HCT116 (cell line): ENCODE data around the gene IGLL1. TPM values are rescaled to one million over a fixed set of nuclear protein-coding genes. Genes with fewer than 3 reads are reported as not detected.

ENCODE experiments used
- ATAC-seq: fragments of 200-7000 bp; cut with Tn5 transposase; 2 replicates; pipeline ENCODE4 v1.9.1; 2020; ENCODE audit warnings: mild to moderate bottlenecking, moderate library complexity
- BruUV-seq: library from RNA; stranded (reverse); fragments of 400-500 nt; replicated peaks from 2 replicates; lab custom pipeline; 2021; lab: Mats Ljungman, UMichigan
- CTCF ChIA-PET: fragments of 300-600 bp; sonication (Branson Sonifier 250); formaldehyde crosslinking; loops from one replicate; lab custom pipeline; 2021; ENCODE audit warnings: antibody characterized with exemption; lab: Charles Lee
- POLR2A ChIA-PET: fragments of 300-600, 350-600 bp; sonication (Branson Sonifier 250); formaldehyde crosslinking; loops from one replicate; lab custom pipeline; 2021; ENCODE audit warnings: antibody characterized with exemption; lab: Charles Lee
- RAD21 ChIA-PET, 2 experiments: fragments of 300-600 bp; sonication (Branson Sonifier 250); formaldehyde crosslinking; loops; one replicate each; lab custom pipeline; 2023; ENCODE audit warnings: low total read pairs in 2 of 2; ENCODE audit not compliant: uncharacterized antibody in 2 of 2, unreplicated experiment in 2 of 2, low non-redundant PET in 1 of 2; lab: Charles Lee
- DNase-seq: peaks from one replicate; pipeline ENCODE4 v3.0.0-alpha.2; 2010; ENCODE audit warnings: low read depth, low spot score
- H2AFZ ChIP-seq: fragments of 200-600 bp; shearing (Covaris generic), sonication (generic); 2 replicates; pipeline ENCODE4 v1.6.1; 2017; ENCODE audit warnings: low read depth, mixed run types, mixed read lengths, antibody characterized with exemption, low read length; ENCODE audit not compliant: poor library complexity, severe bottlenecking
- H3K27ac ChIP-seq: 2 replicates; pipeline ENCODE4 v1.5.1; 2012; ENCODE audit warnings: low read depth, low read length
- H3K27me3 ChIP-seq: fragments of 200-600 bp; sonication (generic); 2 replicates; pipeline ENCODE4 v1.6.1; 2016; ENCODE audit warnings: mixed run types, low read length, mixed read lengths; ENCODE audit not compliant: insufficient read depth
- H3K36me3 ChIP-seq, 2 experiments: fragments of 200-500 bp in 1 of 2; fragments of 200-600 bp in 1 of 2; sonication (Bioruptor generic) in 1 of 2; sonication (generic) in 1 of 2; 2 replicates each; pipeline versions ENCODE4 v1.5.1 to v1.6.1; 2014 to 2016; ENCODE audit warnings: low read length in 2 of 2, inconsistent platforms in 1 of 2, mixed read lengths in 1 of 2, mixed run types in 1 of 2; ENCODE audit not compliant: insufficient read depth in 2 of 2, control insufficient read depth in 1 of 2
- H3K4me1 ChIP-seq, 2 experiments: fragments of 200-600 bp in 1 of 2; sonication (generic) in 1 of 2; 2 replicates each; pipeline versions ENCODE4 v1.5.1 to v1.6.1; 2012 to 2017; ENCODE audit warnings: low read length in 2 of 2, inconsistent platforms in 1 of 2, mild to moderate bottlenecking in 1 of 2, mixed read lengths in 1 of 2, mixed run types in 1 of 2, moderate library complexity in 1 of 2; ENCODE audit not compliant: insufficient read depth in 2 of 2, control insufficient read depth in 1 of 2
- H3K4me2 ChIP-seq: fragments of 200-600 bp; sonication (generic); 2 replicates; pipeline ENCODE4 v1.6.1; 2017; ENCODE audit warnings: mixed run types, low read length, mixed read lengths
- H3K4me3 ChIP-seq, 2 experiments: fragments of 200-600 bp in 1 of 2; sonication (generic) in 1 of 2; replicated peaks in 1 of 2; 2 replicates each; pipeline ENCODE4 v1.5.1; 2011 to 2016; ENCODE audit warnings: low read length in 2 of 2, control low read depth in 1 of 2, low read depth in 1 of 2, mild to moderate bottlenecking in 1 of 2, mixed read lengths in 1 of 2, mixed run types in 1 of 2
- H3K79me2 ChIP-seq: fragments of 200-600 bp; sonication (generic); 2 replicates; pipeline ENCODE4 v1.6.1; 2017; ENCODE audit warnings: mild to moderate bottlenecking, mixed run types, low read length, moderate library complexity, mixed read lengths; ENCODE audit not compliant: insufficient read depth
- H3K9ac ChIP-seq: fragments of 200-600 bp; sonication (generic); 2 replicates; pipeline ENCODE4 v1.6.1; 2016; ENCODE audit warnings: low read length, mixed read lengths
- H3K9me2 ChIP-seq: fragments of 200-600 bp; sonication (generic), shearing (Covaris generic); 2 replicates; pipeline ENCODE4 v1.6.1; 2017; ENCODE audit warnings: mixed run types, mild to moderate bottlenecking, moderate library complexity; ENCODE audit not compliant: insufficient read depth
- H3K9me3 ChIP-seq, 2 experiments: fragments of 200-500 bp in 1 of 2; fragments of 200-600 bp in 1 of 2; sonication (Bioruptor generic) in 1 of 2; sonication (generic) in 1 of 2; 2 replicates each; pipeline ENCODE4 v1.6.1; 2014 to 2017; ENCODE audit warnings: low read length in 2 of 2, mixed read lengths in 2 of 2, inconsistent platforms in 1 of 2, low read depth in 1 of 2, mild to moderate bottlenecking in 1 of 2, mixed run types in 1 of 2, moderate library complexity in 1 of 2; ENCODE audit not compliant: control insufficient read depth in 1 of 2, insufficient read depth in 1 of 2
- H4K20me1 ChIP-seq: fragments of 200-600 bp; sonication (generic), shearing (Covaris generic); 2 replicates; pipeline ENCODE4 v1.6.1; 2017; ENCODE audit warnings: mixed run types, mild to moderate bottlenecking, moderate library complexity; ENCODE audit not compliant: insufficient read depth
- CBX3 ChIP-seq: IDR thresholded peaks from 2 replicates; pipeline ENCODE4 v1.6.1; 2012; ENCODE audit warnings: low read depth
- CEBPB ChIP-seq: IDR thresholded peaks from 2 replicates; pipeline ENCODE4 v1.6.1; 2012; ENCODE audit warnings: low read depth
- EZH2 ChIP-seq: fragments of 200-600 bp; sonication (generic); IDR thresholded peaks from 2 replicates; pipeline ENCODE4 v1.6.1; 2017; ENCODE audit warnings: antibody characterized with exemption, mixed run types
- EZH2phosphoT487 ChIP-seq: fragments of 200-600 bp; IDR thresholded peaks from 2 replicates; pipeline ENCODE4 v1.6.1; 2018; ENCODE audit warnings: antibody characterized with exemption, borderline replicate concordance
- FOSL1 ChIP-seq: IDR thresholded peaks from 2 replicates; pipeline ENCODE4 v1.6.1; 2012; ENCODE audit warnings: low read depth
- JUND ChIP-seq: IDR thresholded peaks from 2 replicates; pipeline ENCODE4 v1.6.1; 2012
- POLR2A ChIP-seq: IDR thresholded peaks from 2 replicates; pipeline ENCODE4 v1.7.0; 2011; ENCODE audit warnings: borderline replicate concordance; ENCODE audit not compliant: insufficient read depth, insufficient read length; ENCODE audit errors: extremely low read depth
- RAD21 ChIP-seq: IDR thresholded peaks from 2 replicates; pipeline ENCODE4 v1.6.1; 2012; ENCODE audit warnings: low read depth, mild to moderate bottlenecking
- SIN3A ChIP-seq: IDR thresholded peaks from 2 replicates; pipeline ENCODE4 v1.6.1; 2012; ENCODE audit warnings: low read depth
- SP1 ChIP-seq: IDR thresholded peaks from 2 replicates; pipeline ENCODE4 v1.6.1; 2012; ENCODE audit warnings: low read depth
- SRF ChIP-seq: IDR thresholded peaks from 2 replicates; pipeline ENCODE4 v1.6.1; 2012; ENCODE audit warnings: low read depth
- TCF7L2 ChIP-seq: IDR thresholded peaks from 2 replicates; pipeline ENCODE4 v1.7.0; 2011; ENCODE audit warnings: borderline replicate concordance, inconsistent platforms; ENCODE audit not compliant: insufficient read depth, insufficient read length; ENCODE audit errors: extremely low read depth
- YY1 ChIP-seq: IDR thresholded peaks from 2 replicates; pipeline ENCODE4 v1.6.1; 2011; ENCODE audit warnings: low read length, low read depth, moderate library complexity, mild to moderate bottlenecking; ENCODE audit not compliant: insufficient replicate concordance; ENCODE audit errors: extremely low read depth
- ZFX ChIP-seq: fragments of 450-650 bp; IDR thresholded peaks from 2 replicates; pipeline ENCODE4 v1.6.1; 2017
- ZNF274 ChIP-seq: fragments of 200-500 bp; sonication (Bioruptor generic); IDR thresholded peaks from 2 replicates; pipeline ENCODE4 v1.6.1; 2014; ENCODE audit warnings: mild to moderate bottlenecking, low read depth, low read length, inconsistent platforms
- intact Hi-C: fragments of 100-400 bp; cut with micrococcal nuclease; formaldehyde crosslinking; loops from 2 replicates; pipeline ENCODE4 v1.10.0; 2022
- total RNA-seq: library from RNA; stranded (reverse); gene quantifications from one replicate; pipeline ENCODE4 v1.2.1, GENCODE V29; 2021; ENCODE audit not compliant: unreplicated experiment
- TF ChIP-seq, protein P1 (sequence below): IDR thresholded peaks from 2 replicates; pipeline ENCODE4 v1.6.1; 2011; ENCODE audit warnings: mild to moderate bottlenecking, low read length, moderate library complexity; ENCODE audit not compliant: insufficient replicate concordance; ENCODE audit errors: extremely low read depth
- TF ChIP-seq, protein P2 (sequence below): IDR thresholded peaks from 2 replicates; pipeline ENCODE4 v1.6.1; 2012
- TF ChIP-seq, protein P3 (sequence below), 3 experiments: fragments of 200-600 bp in 1 of 3; sonication (generic) in 1 of 3; IDR thresholded peaks in 2 of 3; conservative IDR thresholded peaks in 1 of 3; 2 replicates each; pipeline ENCODE4 v1.5.1; 2012 to 2017; ENCODE audit warnings: low read depth in 2 of 3, low read length in 2 of 3, antibody characterized with exemption in 1 of 3, borderline replicate concordance in 1 of 3, control low read depth in 1 of 3, mild to moderate bottlenecking in 1 of 3, mixed read lengths in 1 of 3, mixed run types in 1 of 3, moderate library complexity in 1 of 3; ENCODE audit not compliant: insufficient read depth in 1 of 3
- TF ChIP-seq, protein P4 (sequence below): IDR thresholded peaks from 2 replicates; pipeline ENCODE4 v1.6.1; 2012
- TF ChIP-seq, protein P5 (sequence below): IDR thresholded peaks from 2 replicates; pipeline ENCODE4 v1.6.1; 2012; ENCODE audit warnings: low read depth

Gene IGLL1
- total RNA-seq, 1 experiment from 2014 or later: not detected

DNA sequence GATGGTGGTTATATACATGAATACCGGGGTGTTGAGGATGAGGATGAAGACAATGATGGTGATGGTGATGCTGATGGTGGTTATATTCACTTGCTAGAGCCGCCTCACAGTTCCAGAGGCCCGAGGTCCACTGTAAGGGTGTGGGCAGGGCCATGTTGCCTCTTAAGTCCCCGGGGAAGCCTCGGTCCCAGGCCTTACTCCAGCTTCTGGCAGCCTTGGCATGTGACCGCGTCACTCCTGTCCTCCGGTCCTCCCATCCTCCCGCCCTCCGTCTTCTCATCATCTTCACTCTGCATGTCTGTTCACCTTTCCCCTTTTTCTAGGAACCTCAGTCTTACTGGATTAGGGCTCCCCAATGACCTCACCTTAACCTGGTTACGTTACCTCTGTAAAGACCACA, 54.6 kb downstream of the IGLL1 start:
- Histone ChIP-seq H3K79me2 (no peaks in the 10 kb centered on the region), H3K27ac (no peak overlapping the region), H3K4me1 (peaks cover 23 to 24% of the 10 kb centered on the region in 2 experiments), H3K27me3 (no peaks in the 10 kb centered on the region), H3K4me2 (no peak overlapping the region), H3K9me2 (no peaks in the 10 kb centered on the region), H3K9me3 (no peaks in the 10 kb centered on the region), H2AFZ (no peak overlapping the region), H3K9ac (no peak overlapping the region), H3K36me3 (no peaks in the 10 kb centered on the region), H3K4me3 (no peak overlapping the region), H4K20me1 (no peaks in the 10 kb centered on the region)
- POLR2A ChIA-PET: interaction anchor here (0.6 kb wide), 1 partner anchor 679 kb away, joined by 4 read pairs; no protein-coding TSS in a partner anchor
- RAD21 ChIA-PET: no interaction called here
- DNase-seq (no peak), ATAC-seq (no peak)
- CTCF ChIA-PET: no interaction called here
- TF ChIP-seq CEBPB (no peak), ZFX (no peak), RAD21 (no peak), CBX3 (no peak), FOSL1 (no peak), TCF7L2 (no peak), JUND (no peak), SP1 (no peak), POLR2A (no peak), EZH2phosphoT487 (no peak), SIN3A (no peak), EZH2 (no peak), YY1 (no peak), SRF (no peak), ZNF274 (no peak)
- TF ChIP-seq, protein P1, sequence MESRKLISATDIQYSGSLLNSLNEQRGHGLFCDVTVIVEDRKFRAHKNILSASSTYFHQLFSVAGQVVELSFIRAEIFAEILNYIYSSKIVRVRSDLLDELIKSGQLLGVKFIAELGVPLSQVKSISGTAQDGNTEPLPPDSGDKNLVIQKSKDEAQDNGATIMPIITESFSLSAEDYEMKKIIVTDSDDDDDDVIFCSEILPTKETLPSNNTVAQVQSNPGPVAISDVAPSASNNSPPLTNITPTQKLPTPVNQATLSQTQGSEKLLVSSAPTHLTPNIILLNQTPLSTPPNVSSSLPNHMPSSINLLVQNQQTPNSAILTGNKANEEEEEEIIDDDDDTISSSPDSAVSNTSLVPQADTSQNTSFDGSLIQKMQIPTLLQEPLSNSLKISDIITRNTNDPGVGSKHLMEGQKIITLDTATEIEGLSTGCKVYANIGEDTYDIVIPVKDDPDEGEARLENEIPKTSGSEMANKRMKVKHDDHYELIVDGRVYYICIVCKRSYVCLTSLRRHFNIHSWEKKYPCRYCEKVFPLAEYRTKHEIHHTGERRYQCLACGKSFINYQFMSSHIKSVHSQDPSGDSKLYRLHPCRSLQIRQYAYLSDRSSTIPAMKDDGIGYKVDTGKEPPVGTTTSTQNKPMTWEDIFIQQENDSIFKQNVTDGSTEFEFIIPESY: no peak
- TF ChIP-seq, protein P2, sequence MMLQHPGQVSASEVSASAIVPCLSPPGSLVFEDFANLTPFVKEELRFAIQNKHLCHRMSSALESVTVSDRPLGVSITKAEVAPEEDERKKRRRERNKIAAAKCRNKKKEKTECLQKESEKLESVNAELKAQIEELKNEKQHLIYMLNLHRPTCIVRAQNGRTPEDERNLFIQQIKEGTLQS: no peak
- TF ChIP-seq, protein P3, sequence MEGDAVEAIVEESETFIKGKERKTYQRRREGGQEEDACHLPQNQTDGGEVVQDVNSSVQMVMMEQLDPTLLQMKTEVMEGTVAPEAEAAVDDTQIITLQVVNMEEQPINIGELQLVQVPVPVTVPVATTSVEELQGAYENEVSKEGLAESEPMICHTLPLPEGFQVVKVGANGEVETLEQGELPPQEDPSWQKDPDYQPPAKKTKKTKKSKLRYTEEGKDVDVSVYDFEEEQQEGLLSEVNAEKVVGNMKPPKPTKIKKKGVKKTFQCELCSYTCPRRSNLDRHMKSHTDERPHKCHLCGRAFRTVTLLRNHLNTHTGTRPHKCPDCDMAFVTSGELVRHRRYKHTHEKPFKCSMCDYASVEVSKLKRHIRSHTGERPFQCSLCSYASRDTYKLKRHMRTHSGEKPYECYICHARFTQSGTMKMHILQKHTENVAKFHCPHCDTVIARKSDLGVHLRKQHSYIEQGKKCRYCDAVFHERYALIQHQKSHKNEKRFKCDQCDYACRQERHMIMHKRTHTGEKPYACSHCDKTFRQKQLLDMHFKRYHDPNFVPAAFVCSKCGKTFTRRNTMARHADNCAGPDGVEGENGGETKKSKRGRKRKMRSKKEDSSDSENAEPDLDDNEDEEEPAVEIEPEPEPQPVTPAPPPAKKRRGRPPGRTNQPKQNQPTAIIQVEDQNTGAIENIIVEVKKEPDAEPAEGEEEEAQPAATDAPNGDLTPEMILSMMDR (IDR thresholded peaks at IDR 0.05 in 2 of 3, conservative IDR thresholded peaks at IDR 0.05 in 1 of 3; ENCODE audit: borderline replicate concordance in 1 of 3, insufficient read depth in 1 of 3, low read depth in 2 of 3, low read length in 2 of 3): no peak
- TF ChIP-seq, protein P4, sequence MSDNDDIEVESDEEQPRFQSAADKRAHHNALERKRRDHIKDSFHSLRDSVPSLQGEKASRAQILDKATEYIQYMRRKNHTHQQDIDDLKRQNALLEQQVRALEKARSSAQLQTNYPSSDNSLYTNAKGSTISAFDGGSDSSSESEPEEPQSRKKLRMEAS: no peak
- TF ChIP-seq, protein P5, sequence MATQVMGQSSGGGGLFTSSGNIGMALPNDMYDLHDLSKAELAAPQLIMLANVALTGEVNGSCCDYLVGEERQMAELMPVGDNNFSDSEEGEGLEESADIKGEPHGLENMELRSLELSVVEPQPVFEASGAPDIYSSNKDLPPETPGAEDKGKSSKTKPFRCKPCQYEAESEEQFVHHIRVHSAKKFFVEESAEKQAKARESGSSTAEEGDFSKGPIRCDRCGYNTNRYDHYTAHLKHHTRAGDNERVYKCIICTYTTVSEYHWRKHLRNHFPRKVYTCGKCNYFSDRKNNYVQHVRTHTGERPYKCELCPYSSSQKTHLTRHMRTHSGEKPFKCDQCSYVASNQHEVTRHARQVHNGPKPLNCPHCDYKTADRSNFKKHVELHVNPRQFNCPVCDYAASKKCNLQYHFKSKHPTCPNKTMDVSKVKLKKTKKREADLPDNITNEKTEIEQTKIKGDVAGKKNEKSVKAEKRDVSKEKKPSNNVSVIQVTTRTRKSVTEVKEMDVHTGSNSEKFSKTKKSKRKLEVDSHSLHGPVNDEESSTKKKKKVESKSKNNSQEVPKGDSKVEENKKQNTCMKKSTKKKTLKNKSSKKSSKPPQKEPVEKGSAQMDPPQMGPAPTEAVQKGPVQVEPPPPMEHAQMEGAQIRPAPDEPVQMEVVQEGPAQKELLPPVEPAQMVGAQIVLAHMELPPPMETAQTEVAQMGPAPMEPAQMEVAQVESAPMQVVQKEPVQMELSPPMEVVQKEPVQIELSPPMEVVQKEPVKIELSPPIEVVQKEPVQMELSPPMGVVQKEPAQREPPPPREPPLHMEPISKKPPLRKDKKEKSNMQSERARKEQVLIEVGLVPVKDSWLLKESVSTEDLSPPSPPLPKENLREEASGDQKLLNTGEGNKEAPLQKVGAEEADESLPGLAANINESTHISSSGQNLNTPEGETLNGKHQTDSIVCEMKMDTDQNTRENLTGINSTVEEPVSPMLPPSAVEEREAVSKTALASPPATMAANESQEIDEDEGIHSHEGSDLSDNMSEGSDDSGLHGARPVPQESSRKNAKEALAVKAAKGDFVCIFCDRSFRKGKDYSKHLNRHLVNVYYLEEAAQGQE: no peak
- no TSS peak for BruUV-seq
- intact Hi-C loops: no loop called here
